ENCODE results near the gene C11orf24.
"Not testable (repeated sequence)": the region's sequence is repeated elsewhere in the genome, so short reads cannot be mapped to it uniquely, and the experiment has no call there.

Gene C11orf24

GRCh38 chr11:68298659-68299516 lies 27.1 kb upstream of the C11orf24 start:
- no peak for DNase-seq

- peak; percentile 17 to 61 for DNase-seq
Observed at GRCh38 chr11:68297812-68298658, 26.3 kb upstream of the C11orf24 start.

- DNase-seq, result no peak
Observed at GRCh38 chr11:68297494-68297811, 25.7 kb upstream of the C11orf24 start.

GRCh38 chr11:68297052-68297378 lies 25.2 kb upstream of the C11orf24 start:
- no peak for DNase-seq

- no peak for DNase-seq
Observed at GRCh38 chr11:68296344-68297051, 24.7 kb upstream of the C11orf24 start.

GRCh38 chr11:68295940-68296339 lies 24.2 kb upstream of the C11orf24 start:
- DNase-seq, result no peak

- DNase-seq, result no peak
Observed at GRCh38 chr11:68295271-68295670, 23.5 kb upstream of the C11orf24 start.

- DNase-seq, result no peak
Observed at GRCh38 chr11:68293708-68294107, 21.9 kb upstream of the C11orf24 start.

GRCh38 chr11:68289456-68289855 lies 17.7 kb upstream of the C11orf24 start:
- no peak for DNase-seq

GRCh38 chr11:68287419-68287818 lies 15.6 kb upstream of the C11orf24 start:
- no peak for DNase-seq

GRCh38 chr11:68284588-68284987 lies 12.8 kb upstream of the C11orf24 start:
- not testable (repeated sequence) for DNase-seq

- no peak for DNase-seq
Observed at GRCh38 chr11:68282861-68283230, 11.1 kb upstream of the C11orf24 start.

- DNase-seq, result no peak
Observed at GRCh38 chr11:68282141-68282860, 10.5 kb upstream of the C11orf24 start.

GRCh38 chr11:68279676-68280075 lies 7.9 kb upstream of the C11orf24 start:
- DNase-seq, result no peak

- no peak for DNase-seq
Observed at GRCh38 chr11:68276861-68277260, 5.1 kb upstream of the C11orf24 start.

- no peak for DNase-seq
Observed at GRCh38 chr11:68275721-68276507, 4.1 kb upstream of the C11orf24 start.

GRCh38 chr11:68274306-68274705 lies 2.5 kb upstream of the C11orf24 start:
- no peak for DNase-seq

GRCh38 chr11:68273026-68273738 lies 1.4 kb upstream of the C11orf24 start:
- DNase-seq, result no peak

GRCh38 chr11:68271023-68271780 lies 571 bp downstream of the C11orf24 start:
- peak in 1 of 2 donors; percentile 9 for DNase-seq

GRCh38 chr11:68270196-68271022 lies 1.4 kb downstream of the C11orf24 start:
- no peak for DNase-seq
